Activated naive CD8-positive, alpha-beta T cell treated with anti-CD3 and anti-CD28 coated beads, Interleukin-2, amount 50 U/mL, for 16 hours (primary cell): Measurements from ENCODE around the gene INKA2.

Source experiments
- DNase-seq: peaks from one replicate; pipeline ENCODE4 v3.0.0-alpha.2; 2020; ENCODE audit warnings: low read depth, low spot score

Gene INKA2

DNA sequence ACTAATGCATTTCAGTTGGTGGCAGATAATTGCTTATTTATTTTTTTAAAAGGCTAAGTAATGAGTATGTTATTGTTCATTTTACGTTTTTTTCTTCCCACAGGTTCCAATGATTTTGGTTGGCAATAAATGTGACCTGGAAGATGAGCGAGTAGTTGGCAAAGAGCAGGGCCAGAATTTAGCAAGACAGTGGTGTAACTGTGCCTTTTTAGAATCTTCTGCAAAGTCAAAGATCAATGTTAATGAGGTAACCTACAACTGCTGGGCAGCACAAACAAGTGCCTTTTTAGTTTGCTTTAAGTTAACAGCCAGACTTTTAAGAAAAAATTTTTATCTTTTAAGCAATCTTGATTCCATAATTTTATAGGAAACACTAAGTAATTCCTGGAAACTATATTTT, 35.0 kb downstream of the INKA2 start:
- DNase-seq = no peak

GRCh38 chr1:111702504-111703050, 36.6 kb downstream of the INKA2 start:
- no peak for DNase-seq

- no peak for DNase-seq
These were observed 39.9 kb downstream of the INKA2 start for GRCh38 chr1:111699268-111699667.

GRCh38 chr1:111696330-111696729, 42.9 kb downstream of the INKA2 start:
- no peak for DNase-seq

- DNase-seq = no peak
These were observed 43.4 kb downstream of the INKA2 start for GRCh38 chr1:111695801-111696200.

DNA sequence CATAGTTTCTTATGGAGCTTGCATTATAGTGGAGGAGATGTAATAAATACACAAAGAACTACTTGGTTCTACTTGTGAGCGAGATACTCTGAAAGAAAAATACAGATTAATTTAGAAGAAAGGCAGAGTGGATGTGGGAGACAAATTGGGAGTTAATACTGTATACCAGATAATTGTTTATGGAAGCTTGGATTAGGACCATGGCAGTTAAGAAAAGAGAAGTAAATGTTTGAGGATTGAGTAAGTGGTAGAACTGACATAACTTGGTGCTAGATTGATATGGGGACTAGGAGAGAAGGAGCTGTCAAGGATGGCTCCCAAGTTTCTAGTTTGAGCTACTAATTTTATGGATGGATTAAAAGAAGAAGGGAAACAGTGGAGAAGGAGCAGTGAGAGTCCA, 47.3 kb downstream of the INKA2 start:
- DNase-seq = no peak

- no peak for DNase-seq
These were observed 48.9 kb downstream of the INKA2 start for GRCh38 chr1:111690306-111690617.
